ENCODE measurements around the gene NPAS2. TPM values are rescaled to one million over a fixed set of nuclear protein-coding genes. Genes with fewer than 3 reads are reported as not detected.

The NPAS2 gene
- polyA plus RNA-seq, 2 donors, result 62.7 to 70.0 TPM

DNA sequence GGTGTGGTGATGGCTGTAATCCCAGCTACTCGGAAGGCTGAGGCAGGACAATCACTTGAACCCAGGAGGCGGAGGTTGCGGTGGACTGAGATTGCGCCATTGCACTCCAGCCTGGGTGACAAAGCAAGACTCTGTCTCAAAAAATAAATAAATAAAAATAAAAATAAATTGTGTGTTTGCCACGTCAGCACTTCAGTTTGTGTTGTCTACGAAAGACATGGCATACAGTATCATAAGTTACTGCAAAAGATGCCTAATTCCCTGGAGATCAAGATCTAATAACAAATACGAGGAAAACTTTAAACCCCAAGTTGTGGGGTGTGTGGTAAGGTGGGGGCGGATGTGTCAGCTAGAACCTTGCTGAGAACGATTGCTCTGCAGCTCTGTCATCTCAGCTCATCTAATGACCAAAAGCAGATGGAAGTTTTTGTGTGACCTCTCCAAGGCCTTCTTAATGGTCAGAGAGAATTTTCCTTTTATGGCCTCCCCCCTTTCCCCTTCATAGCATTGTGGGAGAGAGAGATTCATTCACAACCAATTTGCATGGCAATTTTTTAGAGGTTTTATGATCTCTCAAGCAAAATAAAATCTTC, 11.3 kb downstream of the NPAS2 start:
- 78 to 79% methylated on average over 9 of the region's 9 CpGs for WGBS, 2 donors
- Histone ChIP-seq H3K27ac (ENCODE audit: low read depth in 2 of 2, low read length in 1 of 2) (no peak overlapping the region), H3K4me1 (ENCODE audit: control insufficient read depth in 2 of 2, insufficient read depth in 2 of 2, low read length in 1 of 2) (peaks cover 7 to 9% of the 10 kb centered on the region in 2 donors), H3K27me3 (ENCODE audit: control insufficient read depth in 1 of 2, insufficient read depth in 2 of 2, low read length in 2 of 2) (no peaks in the 10 kb centered on the region), H3K4me3 (ENCODE audit: low read depth in 1 of 2, low read length in 2 of 2) (no peak overlapping the region), H3K36me3 (ENCODE audit: control insufficient read depth in 2 of 2, insufficient read depth in 2 of 2, low read length in 1 of 2) (peaks cover 0 to 4% of the 10 kb centered on the region in 2 donors), H3K9me3 (ENCODE audit: control insufficient read depth in 2 of 2, insufficient read depth in 1 of 2, low read depth in 1 of 2, low read length in 1 of 2) (no peaks in the 10 kb centered on the region)

DNA sequence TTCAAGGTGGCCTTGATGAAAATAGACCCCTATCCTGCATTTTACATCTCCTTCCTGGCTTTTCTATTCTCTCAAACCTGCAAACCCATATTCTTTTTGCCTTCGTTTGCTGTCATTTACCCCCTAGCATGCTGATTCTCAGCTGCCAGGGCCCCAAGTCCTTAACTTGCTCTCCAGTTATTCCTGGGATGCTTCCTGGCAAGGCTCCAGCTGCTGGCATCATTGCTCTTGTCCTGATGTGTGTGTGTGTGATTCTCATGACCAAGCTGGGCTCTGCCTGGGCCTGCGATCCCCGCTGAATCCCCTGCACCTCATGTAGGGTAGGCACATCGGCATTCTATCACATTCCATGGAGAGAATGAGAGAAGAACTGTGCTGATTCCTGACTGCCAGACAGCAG, 11.9 kb downstream of the NPAS2 start:
- Histone ChIP-seq H3K36me3 (ENCODE audit: control insufficient read depth in 2 of 2, insufficient read depth in 2 of 2, low read length in 1 of 2) (peaks cover 0 to 4% of the 10 kb centered on the region in 2 donors), H3K27ac (ENCODE audit: low read depth in 2 of 2, low read length in 1 of 2) (no peak overlapping the region), H3K27me3 (ENCODE audit: control insufficient read depth in 1 of 2, insufficient read depth in 2 of 2, low read length in 2 of 2) (no peaks in the 10 kb centered on the region), H3K9me3 (ENCODE audit: control insufficient read depth in 2 of 2, insufficient read depth in 1 of 2, low read depth in 1 of 2, low read length in 1 of 2) (no peaks in the 10 kb centered on the region), H3K4me3 (ENCODE audit: low read depth in 1 of 2, low read length in 2 of 2) (no peak overlapping the region), H3K4me1 (ENCODE audit: control insufficient read depth in 2 of 2, insufficient read depth in 2 of 2, low read length in 1 of 2) (peaks cover 7 to 9% of the 10 kb centered on the region in 2 donors)
- 88 to 96% methylated on average over 4 of the region's 4 CpGs for WGBS, 2 donors

GRCh38 chr2:100832885-100833284, 12.9 kb downstream of the NPAS2 start:
- H3K4me1 ChIP-seq (ENCODE audit: control insufficient read depth in 2 of 2, insufficient read depth in 2 of 2, low read length in 1 of 2), result peaks cover 7 to 9% of the 10 kb centered on the region in 2 donors

GRCh38 chr2:100833331-100833730, 13.4 kb downstream of the NPAS2 start:
- Histone ChIP-seq H3K36me3 (ENCODE audit: control insufficient read depth in 2 of 2, insufficient read depth in 2 of 2, low read length in 1 of 2) (peaks cover 0 to 4% of the 10 kb centered on the region in 2 donors), H3K9me3 (ENCODE audit: control insufficient read depth in 2 of 2, insufficient read depth in 1 of 2, low read depth in 1 of 2, low read length in 1 of 2) (no peaks in the 10 kb centered on the region), H3K27me3 (ENCODE audit: control insufficient read depth in 1 of 2, insufficient read depth in 2 of 2, low read length in 2 of 2) (no peaks in the 10 kb centered on the region), H3K27ac (ENCODE audit: low read depth in 2 of 2, low read length in 1 of 2) (no peak overlapping the region), H3K4me1 (ENCODE audit: control insufficient read depth in 2 of 2, insufficient read depth in 2 of 2, low read length in 1 of 2) (peaks cover 7 to 9% of the 10 kb centered on the region in 2 donors), H3K4me3 (ENCODE audit: low read depth in 1 of 2, low read length in 2 of 2) (no peak overlapping the region)
- 83 to 93% methylated on average over 1 of the region's 1 CpG for WGBS, 2 donors

More at GRCh38 chr2:100832885-100833284, 12.9 kb downstream of the NPAS2 start:
- H3K27me3 ChIP-seq (ENCODE audit: control insufficient read depth in 1 of 2, insufficient read depth in 2 of 2, low read length in 2 of 2), result no peaks in the 10 kb centered on the region
- no peak overlapping the region for H3K4me3 ChIP-seq (ENCODE audit: low read depth in 1 of 2, low read length in 2 of 2)
- H3K36me3 ChIP-seq (ENCODE audit: control insufficient read depth in 2 of 2, insufficient read depth in 2 of 2, low read length in 1 of 2), result peaks cover 0 to 4% of the 10 kb centered on the region in 2 donors
- WGBS, 2 donors, result 63% methylated on average over 9 of the region's 9 CpGs
- no peaks in the 10 kb centered on the region for H3K9me3 ChIP-seq (ENCODE audit: control insufficient read depth in 2 of 2, insufficient read depth in 1 of 2, low read depth in 1 of 2, low read length in 1 of 2)
- no peak overlapping the region for H3K27ac ChIP-seq (ENCODE audit: low read depth in 2 of 2, low read length in 1 of 2)

DNA sequence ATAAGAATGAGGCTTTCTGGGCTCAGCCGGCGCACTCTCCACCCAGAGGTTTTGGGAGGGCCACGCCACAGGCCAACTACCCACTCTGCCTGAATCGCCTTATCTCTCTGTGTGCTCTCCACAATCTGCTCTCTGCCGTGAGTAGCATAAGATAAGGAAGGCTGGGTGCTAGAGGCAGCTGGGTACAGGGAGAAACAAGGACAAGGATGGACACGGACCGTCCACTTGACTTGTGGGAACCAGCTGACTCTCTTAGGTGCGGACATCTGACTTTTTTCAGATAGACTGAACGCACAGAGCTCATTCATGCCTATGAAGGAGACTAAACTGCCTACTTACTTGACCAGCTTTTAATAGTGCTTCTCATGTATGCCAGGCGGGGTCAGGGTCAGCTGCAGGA, 14.3 kb downstream of the NPAS2 start:
- WGBS, 2 donors, result 83 to 96% methylated on average over 10 of the region's 10 CpGs
- Histone ChIP-seq H3K27me3 (ENCODE audit: control insufficient read depth in 1 of 2, insufficient read depth in 2 of 2, low read length in 2 of 2) (no peaks in the 10 kb centered on the region), H3K36me3 (ENCODE audit: control insufficient read depth in 2 of 2, insufficient read depth in 2 of 2, low read length in 1 of 2) (peaks cover 0 to 4% of the 10 kb centered on the region in 2 donors), H3K9me3 (ENCODE audit: control insufficient read depth in 2 of 2, insufficient read depth in 1 of 2, low read depth in 1 of 2, low read length in 1 of 2) (no peaks in the 10 kb centered on the region), H3K4me1 (ENCODE audit: control insufficient read depth in 2 of 2, insufficient read depth in 2 of 2, low read length in 1 of 2) (peaks cover 7 to 9% of the 10 kb centered on the region in 2 donors), H3K4me3 (ENCODE audit: low read depth in 1 of 2, low read length in 2 of 2) (no peak overlapping the region), H3K27ac (ENCODE audit: low read depth in 2 of 2, low read length in 1 of 2) (no peak overlapping the region)

- Histone ChIP-seq H3K4me3 (ENCODE audit: low read depth in 1 of 2, low read length in 2 of 2) (no peak overlapping the region), H3K36me3 (ENCODE audit: control insufficient read depth in 2 of 2, insufficient read depth in 2 of 2, low read length in 1 of 2) (peaks cover 0 to 4% of the 10 kb centered on the region in 2 donors), H3K9me3 (ENCODE audit: control insufficient read depth in 2 of 2, insufficient read depth in 1 of 2, low read depth in 1 of 2, low read length in 1 of 2) (no peaks in the 10 kb centered on the region), H3K4me1 (ENCODE audit: control insufficient read depth in 2 of 2, insufficient read depth in 2 of 2, low read length in 1 of 2) (peaks cover 7 to 9% of the 10 kb centered on the region in 2 donors), H3K27ac (ENCODE audit: low read depth in 2 of 2, low read length in 1 of 2) (no peak overlapping the region), H3K27me3 (ENCODE audit: control insufficient read depth in 1 of 2, insufficient read depth in 2 of 2, low read length in 2 of 2) (no peaks in the 10 kb centered on the region)
- 76 to 79% methylated on average over 16 of the region's 16 CpGs for WGBS, 2 donors
Measured at GRCh38 chr2:100835006-100835659, 15.2 kb downstream of the NPAS2 start.

- Histone ChIP-seq H3K4me3 (ENCODE audit: low read depth in 1 of 2, low read length in 2 of 2) (no peak overlapping the region), H3K9me3 (ENCODE audit: control insufficient read depth in 2 of 2, insufficient read depth in 1 of 2, low read depth in 1 of 2, low read length in 1 of 2) (no peaks in the 10 kb centered on the region), H3K27ac (ENCODE audit: low read depth in 2 of 2, low read length in 1 of 2) (no peak overlapping the region), H3K4me1 (ENCODE audit: control insufficient read depth in 2 of 2, insufficient read depth in 2 of 2, low read length in 1 of 2) (no peaks in the 10 kb centered on the region), H3K36me3 (ENCODE audit: control insufficient read depth in 2 of 2, insufficient read depth in 2 of 2, low read length in 1 of 2) (peaks cover 0 to 4% of the 10 kb centered on the region in 2 donors), H3K27me3 (ENCODE audit: control insufficient read depth in 1 of 2, insufficient read depth in 2 of 2, low read length in 2 of 2) (no peaks in the 10 kb centered on the region)
- 67 to 86% methylated on average over 7 of the region's 7 CpGs for WGBS, 2 donors
Measured at GRCh38 chr2:100840519-100840918, 20.6 kb downstream of the NPAS2 start.

- Histone ChIP-seq H3K4me3 (ENCODE audit: low read depth in 1 of 2, low read length in 2 of 2) (no peak overlapping the region), H3K27me3 (ENCODE audit: control insufficient read depth in 1 of 2, insufficient read depth in 2 of 2, low read length in 2 of 2) (no peaks in the 10 kb centered on the region), H3K27ac (ENCODE audit: low read depth in 2 of 2, low read length in 1 of 2) (no peak overlapping the region), H3K4me1 (ENCODE audit: control insufficient read depth in 2 of 2, insufficient read depth in 2 of 2, low read length in 1 of 2) (no peaks in the 10 kb centered on the region), H3K9me3 (ENCODE audit: control insufficient read depth in 2 of 2, insufficient read depth in 1 of 2, low read depth in 1 of 2, low read length in 1 of 2) (no peaks in the 10 kb centered on the region), H3K36me3 (ENCODE audit: control insufficient read depth in 2 of 2, insufficient read depth in 2 of 2, low read length in 1 of 2) (peaks cover 0 to 4% of the 10 kb centered on the region in 2 donors)
- 89 to 91% methylated on average over 9 of the region's 9 CpGs for WGBS, 2 donors
Measured at GRCh38 chr2:100842241-100842922, 22.4 kb downstream of the NPAS2 start.

DNA sequence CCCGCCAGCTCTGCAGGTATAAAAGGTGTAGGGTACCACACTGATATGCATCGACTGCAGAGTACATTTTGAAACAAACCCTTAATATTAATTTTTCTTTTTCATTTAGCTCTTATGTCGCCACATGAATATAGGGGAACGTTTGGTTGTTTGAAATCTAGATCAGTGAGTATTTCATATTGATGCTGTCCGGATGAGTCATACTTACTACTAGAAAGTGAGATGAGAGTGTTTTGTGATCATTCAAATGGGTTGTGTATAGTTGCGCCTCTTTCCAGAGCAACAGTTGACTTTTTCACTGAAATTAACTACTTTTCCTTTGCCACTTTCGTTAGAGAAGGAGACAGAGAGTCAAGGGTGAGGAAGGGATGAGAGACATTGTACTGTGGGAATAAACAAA, 24.6 kb downstream of the NPAS2 start:
- no peak overlapping the region for H3K4me3 ChIP-seq (ENCODE audit: low read depth in 1 of 2, low read length in 2 of 2)
- WGBS, 2 donors, result 67 to 72% methylated on average over 7 of the region's 7 CpGs
- H3K27ac ChIP-seq (ENCODE audit: low read depth in 2 of 2, low read length in 1 of 2), result no peak overlapping the region
- peaks cover 0 to 4% of the 10 kb centered on the region in 2 donors for H3K36me3 ChIP-seq (ENCODE audit: control insufficient read depth in 2 of 2, insufficient read depth in 2 of 2, low read length in 1 of 2)
- H3K4me1 ChIP-seq (ENCODE audit: control insufficient read depth in 2 of 2, insufficient read depth in 2 of 2, low read length in 1 of 2), result no peaks in the 10 kb centered on the region
- H3K27me3 ChIP-seq (ENCODE audit: control insufficient read depth in 1 of 2, insufficient read depth in 2 of 2, low read length in 2 of 2), result no peaks in the 10 kb centered on the region
- no peaks in the 10 kb centered on the region for H3K9me3 ChIP-seq (ENCODE audit: control insufficient read depth in 2 of 2, insufficient read depth in 1 of 2, low read depth in 1 of 2, low read length in 1 of 2)
